NCI-H82 (cell line): ENCODE data around the gene KRTAP10-2.
"Not testable (repeated sequence)": the region's sequence is repeated elsewhere in the genome, so short reads cannot be mapped to it uniquely, and the experiment has no call there.

Experiments
- DNase-seq: peaks from one replicate; lab custom pipeline; 2025; lab: John Stamatoyannopoulos, UW

KRTAP10-2 gene

GRCh38 chr21:44583089-44583799 lies 31.9 kb upstream of the KRTAP10-2 start:
- no peak for DNase-seq

- no peak for DNase-seq
Measured at GRCh38 chr21:44582055-44582454, 30.8 kb upstream of the KRTAP10-2 start.

GRCh38 chr21:44581158-44581557 lies 29.9 kb upstream of the KRTAP10-2 start:
- no peak for DNase-seq

- not testable (repeated sequence) for DNase-seq
Measured at GRCh38 chr21:44580231-44580821, 29.0 kb upstream of the KRTAP10-2 start, which contains the start of gene KRTAP10-5. Gene KRTAP10-5, minus strand, starts transcription at chr21:44580604. Its CDS starts 26 bp downstream, at chr21:44580578.

DNA sequence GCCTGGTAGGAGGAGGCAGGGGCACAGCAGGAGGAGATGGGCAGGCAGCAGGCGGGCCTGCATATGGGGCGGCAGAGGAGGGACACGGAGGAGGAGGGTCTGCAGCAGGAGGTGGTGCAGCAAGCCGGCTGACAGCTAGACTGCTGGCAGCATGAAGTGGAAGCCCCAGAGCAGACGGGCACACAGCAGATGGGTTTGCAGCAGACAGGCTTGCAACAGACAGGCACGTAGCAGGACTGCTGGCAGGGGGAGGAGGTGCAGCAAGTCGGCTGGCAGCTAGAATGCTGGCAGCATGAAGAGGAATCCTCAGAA lies 28.5 kb upstream of the KRTAP10-2 start:
- no peak for DNase-seq

- DNase-seq, result no peak
Measured at GRCh38 chr21:44579056-44579832, 27.9 kb upstream of the KRTAP10-2 start.

GRCh38 chr21:44578371-44579055 lies 27.2 kb upstream of the KRTAP10-2 start:
- DNase-seq, result no peak

DNA sequence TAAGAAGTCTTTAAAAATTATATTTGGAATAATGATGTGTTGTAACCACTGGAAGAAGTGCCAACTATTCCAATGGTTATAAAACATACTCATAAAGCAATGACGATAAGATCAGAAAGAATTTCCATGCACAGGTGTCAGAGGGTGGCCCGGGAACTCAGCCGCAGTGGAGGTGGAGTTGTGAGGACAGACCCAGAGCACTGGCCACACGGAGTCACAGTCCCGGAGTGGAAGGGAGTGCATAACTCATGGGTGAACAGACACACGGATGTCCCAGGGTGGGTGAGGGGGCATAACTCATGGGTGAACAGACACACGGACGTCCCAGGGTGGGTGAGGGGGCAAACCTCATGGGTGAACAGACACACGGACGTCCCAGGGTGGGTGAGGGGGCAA lies 24.7 kb upstream of the KRTAP10-2 start:
- DNase-seq, result no peak

GRCh38 chr21:44575307-44576024 lies 24.2 kb upstream of the KRTAP10-2 start:
- no peak for DNase-seq

DNA sequence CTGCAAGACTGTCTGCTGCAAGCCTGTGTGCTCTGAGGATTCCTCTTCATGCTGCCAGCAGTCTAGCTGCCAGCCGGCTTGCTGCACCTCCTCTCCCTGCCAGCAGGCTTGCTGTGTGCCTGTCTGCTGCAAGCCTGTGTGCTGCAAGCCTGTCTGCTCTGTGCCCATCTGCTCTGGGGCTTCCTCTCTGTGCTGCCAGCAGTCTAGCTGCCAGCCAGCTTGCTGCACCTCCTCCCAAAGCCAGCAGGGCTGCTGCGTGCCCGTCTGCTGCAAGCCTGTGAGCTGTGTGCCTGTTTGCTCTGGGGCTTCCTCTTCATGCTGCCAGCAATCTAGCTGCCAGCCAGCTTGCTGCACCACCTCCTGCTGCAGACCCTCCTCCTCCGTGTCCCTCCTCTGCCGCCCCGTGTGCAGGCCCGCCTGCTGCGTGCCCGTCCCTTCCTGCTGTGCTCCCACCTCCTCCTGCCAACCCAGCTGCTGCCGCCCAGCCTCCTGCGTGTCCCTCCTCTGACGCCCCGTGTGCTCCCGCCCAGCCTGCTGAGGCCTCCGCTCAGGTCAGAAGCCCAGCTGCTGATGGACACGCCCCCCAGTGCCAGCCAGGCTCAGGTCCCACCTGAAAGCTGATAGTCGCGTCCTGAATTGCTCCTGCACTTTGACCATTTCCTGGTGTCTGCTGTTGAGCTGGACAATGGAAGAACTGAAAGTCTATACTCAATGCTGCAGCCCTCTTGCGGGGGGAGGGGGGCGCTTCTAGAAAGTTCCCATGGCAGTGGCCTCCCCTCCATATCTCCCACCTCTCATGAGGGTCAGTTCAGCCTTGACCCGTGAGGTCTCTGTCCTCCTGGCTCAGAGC lies 23.4 kb upstream of the KRTAP10-2 start:
- DNase-seq, result no peak

DNA sequence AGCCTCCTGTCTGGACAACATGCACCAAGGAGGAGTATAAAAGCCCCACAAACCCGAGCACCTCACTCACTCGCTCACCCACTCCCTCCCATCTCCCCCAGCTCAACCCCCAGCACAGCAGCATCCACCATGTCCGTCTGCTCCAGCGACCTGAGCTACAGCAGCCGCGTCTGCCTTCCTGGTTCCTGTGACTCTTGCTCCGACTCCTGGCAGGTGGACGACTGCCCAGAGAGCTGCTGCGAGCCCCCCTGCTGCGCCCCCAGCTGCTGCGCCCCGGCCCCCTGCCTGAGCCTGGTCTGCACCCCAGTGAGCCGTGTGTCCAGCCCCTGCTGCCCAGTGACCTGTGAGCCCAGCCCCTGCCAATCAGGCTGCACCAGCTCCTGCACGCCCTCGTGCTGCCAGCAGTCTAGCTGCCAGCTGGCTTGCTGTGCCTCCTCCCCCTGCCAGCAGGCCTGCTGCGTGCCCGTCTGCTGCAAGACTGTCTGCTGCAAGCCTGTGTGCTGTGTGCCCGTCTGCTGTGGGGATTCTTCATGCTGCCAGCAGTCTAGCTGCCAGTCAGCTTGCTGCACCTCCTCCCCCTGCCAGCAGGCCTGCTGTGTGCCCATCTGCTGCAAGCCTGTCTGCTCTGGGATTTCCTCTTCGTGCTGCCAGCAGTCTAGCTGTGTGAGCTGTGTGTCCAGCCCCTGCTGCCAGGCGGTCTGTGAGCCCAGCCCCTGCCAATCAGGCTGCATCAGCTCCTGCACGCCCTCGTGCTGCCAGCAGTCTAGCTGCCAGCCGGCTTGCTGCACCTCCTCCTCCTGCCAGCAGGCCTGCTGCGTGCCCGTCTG lies 22.5 kb upstream of the KRTAP10-2 start, which contains the start of gene KRTAP10-4:
Gene KRTAP10-4 (plus strand): TSS at position 100 of the 827 bp plus-strand sequence. CDS start 30 bp downstream, at position 130.
- not testable (repeated sequence) for DNase-seq

GRCh38 chr21:44572959-44573583 lies 21.8 kb upstream of the KRTAP10-2 start:
- DNase-seq, result no peak

GRCh38 chr21:44571844-44572782 lies 20.8 kb upstream of the KRTAP10-2 start:
- DNase-seq, result no peak

GRCh38 chr21:44571296-44571695 lies 20.0 kb upstream of the KRTAP10-2 start:
- no peak for DNase-seq

- no peak for DNase-seq
Measured at GRCh38 chr21:44569861-44570517, 18.7 kb upstream of the KRTAP10-2 start.

DNA sequence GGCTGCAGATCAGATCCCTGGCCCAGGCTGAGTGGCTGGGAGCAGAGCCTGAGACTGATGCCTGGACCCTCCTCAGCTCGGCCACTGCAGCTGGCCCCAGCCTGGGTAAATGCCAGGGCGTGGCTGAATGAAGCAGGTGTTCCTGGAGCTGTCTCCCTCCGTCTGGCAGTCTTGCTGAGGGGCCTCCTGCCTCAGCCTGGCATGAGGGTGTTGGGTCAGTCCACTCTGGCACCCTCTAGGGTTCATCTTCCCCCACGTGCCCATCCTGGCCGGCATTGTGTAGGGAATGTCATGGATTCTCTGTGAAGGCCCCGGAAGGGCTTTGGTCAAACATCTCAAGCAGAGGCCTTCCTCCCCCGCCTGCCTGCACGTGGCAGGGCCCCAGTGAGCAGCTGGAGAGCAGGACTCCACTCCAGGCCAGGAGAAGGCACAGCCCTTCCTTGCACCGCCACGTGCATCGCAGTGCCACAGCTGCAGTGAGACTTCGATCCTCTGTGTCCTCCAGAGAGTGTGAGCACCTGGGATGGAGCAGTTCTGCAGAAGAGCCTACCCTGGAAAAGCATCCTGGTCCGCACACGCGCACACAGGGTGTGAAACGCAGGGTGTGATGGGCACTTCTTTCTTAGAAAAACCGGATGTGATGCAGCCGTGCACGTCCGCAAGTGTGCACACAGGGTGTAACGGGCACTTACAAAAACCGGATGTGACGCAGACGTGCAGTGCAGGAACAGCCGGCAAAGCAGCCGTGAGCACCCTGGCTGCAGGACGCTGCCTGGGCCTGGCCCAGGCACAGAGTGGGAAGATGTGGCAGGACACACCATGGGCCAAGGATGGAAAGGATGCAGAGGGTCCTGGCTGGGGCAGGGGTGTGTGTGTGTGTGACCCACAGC lies 17.6 kb upstream of the KRTAP10-2 start:
- no peak for DNase-seq

GRCh38 chr21:44568261-44568660 lies 17.0 kb upstream of the KRTAP10-2 start:
- no peak for DNase-seq
